ENCODE data around the gene TANK. TPM values are rescaled to one million over a fixed set of nuclear protein-coding genes. Genes with fewer than 3 reads are reported as not detected.

Gene TANK
- total and polyA plus RNA-seq, 7 experiments from 2014 or later: 45.5 to 142 (median 61.4) TPM

DNA sequence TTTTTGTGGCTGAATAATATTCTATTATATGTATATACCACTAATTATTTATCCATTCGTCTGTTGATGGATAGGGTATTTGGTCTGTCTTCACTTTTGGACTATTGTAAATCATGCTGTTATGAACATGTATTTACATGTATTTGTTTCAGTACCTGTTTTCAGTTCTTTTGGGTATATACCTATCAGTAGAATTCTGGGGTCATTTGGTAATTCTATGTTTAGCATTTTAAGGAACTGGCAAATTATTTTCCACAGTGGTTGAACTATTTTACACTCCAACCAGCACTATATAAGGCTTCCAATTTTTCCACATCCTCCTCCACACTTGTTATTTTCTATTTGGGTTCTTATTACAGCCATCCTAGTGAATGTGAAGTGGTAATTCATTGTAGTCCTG lies 12.4 kb upstream of the TANK start:
- intact Hi-C loops (cut with micrococcal nuclease): no loop called here
- no peak overlapping the region for H3K27ac ChIP-seq (ENCODE audit: low read depth, low read length)
- no peak overlapping the region for H3K4me3 ChIP-seq (ENCODE audit: low read length)
- Mint-ChIP-seq H3K4me3 (no peak overlapping the region), H3K9me3 (peaks cover 5 to 69% (median 36%) of the 10 kb centered on the region in 11 donors), H3K36me3 (peaks cover 26 to 93% (median 56%) of the 10 kb centered on the region in 5 donors), H3K27ac (no peak overlapping the region), H3K27me3 (no peaks in the 10 kb centered on the region), H3K4me1 (peaks cover 22 to 42% (median 36%) of the 10 kb centered on the region in 7 donors)
- ChIA-PET POLR2A (no interaction called here), CTCF (no interaction called here)
- H3K27me3 ChIP-seq (ENCODE audit: control insufficient read depth in 2 of 2, insufficient read depth in 2 of 2, low read length in 2 of 2): no peaks in the 10 kb centered on the region
- H3K9me3 ChIP-seq (ENCODE audit: control insufficient read depth in 2 of 3, low read length in 3 of 3): peaks cover 4 to 8% (median 7%) of the 10 kb centered on the region in 3 experiments
- ATAC-seq (no peak), DNase-seq (no peak)
- H3K4me1 ChIP-seq (ENCODE audit: control insufficient read depth in 2 of 2, insufficient read depth in 2 of 2, low read length in 2 of 2): peaks cover 0 to 4% of the 10 kb centered on the region in 2 donors
- H3K36me3 ChIP-seq (ENCODE audit: control insufficient read depth in 2 of 3, insufficient read depth in 3 of 3, low read length in 3 of 3): no peaks in the 10 kb centered on the region

DNA sequence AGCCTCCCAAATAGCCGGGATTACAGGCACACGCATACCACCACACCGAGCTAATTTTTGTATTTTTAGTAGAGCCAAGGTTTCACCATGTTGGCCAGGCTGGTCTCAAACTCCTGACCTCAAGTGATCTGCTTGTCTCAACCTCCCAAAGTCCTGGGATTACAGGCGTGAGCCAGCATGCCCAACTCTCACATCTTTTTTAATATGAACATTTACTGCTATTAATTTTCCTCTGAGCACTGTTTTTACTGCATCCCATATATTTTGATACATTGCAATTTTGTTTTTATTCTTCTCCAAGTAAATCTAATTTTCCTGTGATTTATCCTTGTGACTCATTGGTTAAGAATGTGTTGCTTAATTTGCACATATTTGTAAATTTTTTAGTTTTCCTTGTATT lies 9.5 kb upstream of the TANK start:
- CTCF ChIA-PET: no interaction called here
- peaks cover 26 to 84% (median 58%) of the 10 kb centered on the region in 5 donors for H3K36me3 Mint-ChIP-seq

DNA sequence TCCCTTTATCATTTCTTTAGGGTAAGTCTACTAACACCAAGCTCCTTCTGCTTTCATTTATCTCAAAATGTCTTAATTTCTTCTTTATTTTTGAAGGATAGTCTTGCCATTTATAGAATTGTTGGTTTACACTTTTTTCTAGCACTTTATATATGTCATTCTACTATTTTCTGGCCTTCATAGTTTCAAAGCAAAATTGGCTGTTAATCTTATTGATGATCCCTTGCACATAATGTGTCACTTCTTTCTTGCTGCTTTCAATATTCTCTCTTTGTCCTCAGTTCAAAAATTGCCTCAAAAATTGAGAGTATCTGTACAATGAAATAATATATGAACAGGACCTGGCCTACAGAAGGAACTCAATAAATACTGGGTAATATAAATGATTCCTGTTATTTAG lies 7.9 kb upstream of the TANK start:
- Histone ChIP-seq H3K27ac (ENCODE audit: low read depth, low read length) (no peak overlapping the region), H3K9me3 (ENCODE audit: control insufficient read depth in 2 of 3, low read length in 3 of 3) (peaks cover 4 to 8% (median 7%) of the 10 kb centered on the region in 3 experiments), H3K4me1 (ENCODE audit: control insufficient read depth in 2 of 2, insufficient read depth in 2 of 2, low read length in 2 of 2) (no peaks in the 10 kb centered on the region), H3K36me3 (ENCODE audit: control insufficient read depth in 2 of 3, insufficient read depth in 3 of 3, low read length in 3 of 3) (no peaks in the 10 kb centered on the region), H3K4me3 (ENCODE audit: low read length) (no peak overlapping the region), H3K27me3 (ENCODE audit: control insufficient read depth in 2 of 2, insufficient read depth in 2 of 2, low read length in 2 of 2) (no peaks in the 10 kb centered on the region)
- DNase-seq: no peak
- Mint-ChIP-seq H3K36me3 (peaks cover 26 to 81% (median 53%) of the 10 kb centered on the region in 5 donors), H3K4me3 (no peak overlapping the region), H3K4me1 (peaks cover 0 to 29% (median 11%) of the 10 kb centered on the region in 7 donors), H3K27me3 (no peaks in the 10 kb centered on the region), H3K27ac (peak overlapping the region in 1 of 9 donors; percentile 22), H3K9me3 (peaks cover 5 to 53% (median 32%) of the 10 kb centered on the region in 11 donors)
- ATAC-seq: no peak
- CTCF ChIA-PET: interaction anchor here (0.6 kb wide), 1 partner anchor 1197 kb away, joined by 3 read pairs; no protein-coding TSS in a partner anchor
- intact Hi-C loops (cut with micrococcal nuclease): no loop called here
- POLR2A ChIA-PET: interaction anchor here (1.0 kb wide), 1 partner anchor 17 kb away, joined by 3 read pairs; no protein-coding TSS in a partner anchor

More for the DNA sequence above, 9.5 kb upstream of the TANK start:
- H3K4me3 ChIP-seq (ENCODE audit: low read length): no peak overlapping the region
- H3K27ac ChIP-seq (ENCODE audit: low read depth, low read length): no peak overlapping the region
- H3K4me1 Mint-ChIP-seq: peaks cover 7 to 28% (median 14%) of the 10 kb centered on the region in 7 donors
- no peak for ATAC-seq
- H3K9me3 Mint-ChIP-seq: peaks cover 5 to 53% (median 33%) of the 10 kb centered on the region in 11 donors
- intact Hi-C loops (cut with micrococcal nuclease): no loop called here
- DNase-seq: no peak
- no peaks in the 10 kb centered on the region for H3K4me1 ChIP-seq (ENCODE audit: control insufficient read depth in 2 of 2, insufficient read depth in 2 of 2, low read length in 2 of 2)
- POLR2A ChIA-PET: no interaction called here
- H3K36me3 ChIP-seq (ENCODE audit: control insufficient read depth in 2 of 3, insufficient read depth in 3 of 3, low read length in 3 of 3): no peaks in the 10 kb centered on the region
- H3K27me3 ChIP-seq (ENCODE audit: control insufficient read depth in 2 of 2, insufficient read depth in 2 of 2, low read length in 2 of 2): no peaks in the 10 kb centered on the region
- no peaks in the 10 kb centered on the region for H3K27me3 Mint-ChIP-seq
- H3K9me3 ChIP-seq (ENCODE audit: control insufficient read depth in 2 of 3, low read length in 3 of 3): peaks cover 4 to 8% (median 7%) of the 10 kb centered on the region in 3 experiments
- H3K4me3 Mint-ChIP-seq: no peak overlapping the region
- no peak overlapping the region for H3K27ac Mint-ChIP-seq

DNA sequence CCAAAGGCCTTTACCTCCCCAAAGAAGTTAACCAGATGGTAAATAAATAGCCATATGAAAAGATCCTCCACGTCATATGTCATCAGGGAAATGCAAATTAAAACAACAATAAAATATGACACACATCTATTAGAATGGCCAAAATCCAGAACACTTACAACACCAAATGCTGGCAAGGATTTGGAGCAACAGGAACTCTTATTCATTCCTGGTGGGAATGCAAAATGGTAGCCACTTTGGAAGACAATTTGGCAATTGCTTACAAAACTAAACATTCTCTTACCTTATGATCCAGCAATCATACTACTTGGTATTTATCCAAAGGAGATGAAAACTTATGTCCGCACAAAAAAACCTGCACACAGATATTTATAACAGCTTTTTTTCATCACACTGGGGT lies 1.3 kb upstream of the TANK start:
- peaks cover 16 to 62% (median 52%) of the 10 kb centered on the region in 7 donors for H3K4me1 Mint-ChIP-seq
- peaks cover 0 to 55% (median 6%) of the 10 kb centered on the region in 5 donors for H3K36me3 Mint-ChIP-seq
- Histone ChIP-seq H3K36me3 (ENCODE audit: control insufficient read depth in 2 of 3, insufficient read depth in 3 of 3, low read length in 3 of 3) (peaks cover 0 to 12% (median 0%) of the 10 kb centered on the region in 3 experiments), H3K4me3 (ENCODE audit: low read length) (no peak overlapping the region), H3K9me3 (ENCODE audit: control insufficient read depth in 2 of 3, low read length in 3 of 3) (no peaks in the 10 kb centered on the region), H3K27me3 (ENCODE audit: control insufficient read depth in 2 of 2, insufficient read depth in 2 of 2, low read length in 2 of 2) (no peaks in the 10 kb centered on the region), H3K4me1 (ENCODE audit: control insufficient read depth in 2 of 2, insufficient read depth in 2 of 2, low read length in 2 of 2) (peaks cover 17 to 25% of the 10 kb centered on the region in 2 donors), H3K27ac (ENCODE audit: low read depth, low read length) (no peak overlapping the region)
- H3K27ac Mint-ChIP-seq: peak overlapping the region in 7 of 9 donors; percentile 14 to 98 (median 65)
- ChIA-PET POLR2A (no interaction called here), CTCF (no interaction called here)
- peak overlapping the region in 9 of 10 donors; percentile 23 to 99 (median 66) for H3K4me3 Mint-ChIP-seq
- ATAC-seq (no peak), DNase-seq (no peak)
- H3K27me3 Mint-ChIP-seq: no peaks in the 10 kb centered on the region
- intact Hi-C loops (cut with micrococcal nuclease): no loop called here
- peaks cover 0 to 4% (median 0%) of the 10 kb centered on the region in 11 donors for H3K9me3 Mint-ChIP-seq

DNA sequence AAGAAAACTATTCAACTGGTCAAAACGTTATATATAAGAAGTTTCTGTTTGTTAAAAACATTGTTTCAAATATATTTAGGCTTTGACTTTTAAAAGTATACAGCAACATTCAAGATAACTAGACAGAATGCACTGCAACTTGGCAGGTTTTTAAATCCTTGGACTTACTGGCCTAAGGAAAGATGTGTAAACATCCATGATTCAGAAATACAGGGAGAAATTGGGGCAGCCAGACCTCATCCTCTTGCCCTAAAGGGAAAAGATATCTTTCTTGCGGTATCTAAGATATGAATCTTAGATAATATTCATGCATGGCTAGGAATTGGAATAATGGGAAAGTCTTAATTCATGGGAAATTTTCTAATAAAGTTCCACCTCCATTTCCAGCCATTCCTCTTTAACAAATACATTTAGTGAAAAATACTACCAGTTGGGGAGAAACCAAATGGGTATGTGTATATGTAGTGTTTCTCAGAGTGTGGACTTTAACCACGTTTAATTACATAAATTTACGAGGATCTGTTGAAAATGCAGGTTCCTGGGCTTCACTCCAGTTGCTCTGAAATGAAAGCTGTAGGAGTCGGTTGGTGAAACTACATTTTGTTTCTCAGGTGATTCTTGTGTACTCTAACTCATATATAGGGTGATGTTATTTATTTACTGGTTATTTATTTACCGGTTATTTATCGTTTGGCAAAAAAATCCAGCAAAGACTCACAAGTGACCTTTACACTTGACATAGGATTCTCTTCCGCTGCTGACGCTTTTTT lies 587 bp upstream of the TANK start:
- Mint-ChIP-seq H3K27ac (peak overlapping the region; percentile 95 to 99 (median 98)), H3K4me1 (peaks cover 18 to 61% (median 54%) of the 10 kb centered on the region in 7 donors), H3K36me3 (peaks cover 0 to 52% (median 6%) of the 10 kb centered on the region in 5 donors), H3K9me3 (no peaks in the 10 kb centered on the region), H3K4me3 (peak overlapping the region; percentile 95 to 100 (median 98)), H3K27me3 (no peaks in the 10 kb centered on the region)
- DNase-seq (no peak), ATAC-seq (no peak)
- ChIA-PET CTCF (no interaction called here), POLR2A (interaction anchor here (1.0 to 2.7 kb wide), 4 partner anchors 10 to 84 kb away, joined by 3 to 12 read pairs (median 6); no protein-coding TSS in a partner anchor)
- H3K9me3 ChIP-seq (ENCODE audit: control insufficient read depth in 2 of 3, low read length in 3 of 3): no peaks in the 10 kb centered on the region
- peak overlapping the region; percentile 84 for H3K27ac ChIP-seq (ENCODE audit: low read depth, low read length)
- peaks cover 19 to 32% of the 10 kb centered on the region in 2 donors for H3K4me1 ChIP-seq (ENCODE audit: control insufficient read depth in 2 of 2, insufficient read depth in 2 of 2, low read length in 2 of 2)
- peak overlapping the region; percentile 75 for H3K4me3 ChIP-seq (ENCODE audit: low read length)
- H3K27me3 ChIP-seq (ENCODE audit: control insufficient read depth in 2 of 2, insufficient read depth in 2 of 2, low read length in 2 of 2): no peaks in the 10 kb centered on the region
- H3K36me3 ChIP-seq (ENCODE audit: control insufficient read depth in 2 of 3, insufficient read depth in 3 of 3, low read length in 3 of 3): peaks cover 0 to 12% (median 0%) of the 10 kb centered on the region in 3 experiments
- intact Hi-C loops (cut with micrococcal nuclease): loop anchor here (1.0 to 10.0 kb wide), 18 partner anchors 15 to 1873 kb away; partner anchors contain the start of genes PSMD14 (in 2 of the 2), GCA (in 1 of the 2), LY75 (in 1 of the 2) and MARCHF7 (in 1 of the 2)

DNA sequence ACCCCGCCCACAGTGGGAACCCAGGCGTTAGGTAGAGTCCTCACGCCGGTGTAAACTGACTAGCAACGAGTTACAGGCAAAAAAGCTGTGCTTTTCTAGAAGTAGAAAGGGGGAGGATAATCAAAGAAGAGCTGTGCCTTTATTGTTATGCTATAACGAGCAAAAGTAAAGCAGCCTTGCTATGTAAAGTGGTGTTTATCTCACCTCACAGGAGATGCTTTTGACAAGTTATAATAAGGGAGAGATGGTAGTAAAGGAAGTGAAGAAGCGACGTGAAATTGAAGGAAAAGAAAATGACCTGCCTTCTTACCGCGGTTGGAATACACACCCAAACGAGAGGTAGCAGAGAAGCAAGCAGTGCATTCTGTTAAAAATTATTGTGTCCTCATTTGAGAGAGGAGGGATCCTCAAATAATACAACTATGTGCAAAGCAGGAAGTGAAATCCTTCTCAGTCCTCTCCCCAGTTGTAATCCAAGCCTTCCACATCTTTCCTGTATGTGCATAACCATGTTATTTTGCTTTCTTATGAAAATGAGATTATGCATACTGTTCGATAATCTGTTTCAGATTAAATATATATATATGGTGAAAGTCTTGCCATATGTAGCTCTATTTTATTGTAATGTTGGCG lies 962 bp downstream of the TANK start:
- CTCF ChIA-PET: interaction anchor here (0.8 kb wide), 1 partner anchor 98 kb away, joined by 3 read pairs; no protein-coding TSS in a partner anchor
- POLR2A ChIA-PET: interaction anchor here (2.0 to 2.7 kb wide), 2 partner anchors 15 to 25 kb away, joined by 7 to 12 read pairs; no protein-coding TSS in a partner anchor

More for the DNA sequence above, 962 bp downstream of the TANK start:
- H3K4me1 Mint-ChIP-seq: peaks cover 27 to 71% (median 63%) of the 10 kb centered on the region in 7 donors
- Histone ChIP-seq H3K27me3 (ENCODE audit: control insufficient read depth in 2 of 2, insufficient read depth in 2 of 2, low read length in 2 of 2) (no peaks in the 10 kb centered on the region), H3K36me3 (ENCODE audit: control insufficient read depth in 2 of 3, insufficient read depth in 3 of 3, low read length in 3 of 3) (peaks cover 0 to 12% (median 0%) of the 10 kb centered on the region in 3 experiments), H3K9me3 (ENCODE audit: control insufficient read depth in 2 of 3, low read length in 3 of 3) (no peaks in the 10 kb centered on the region), H3K27ac (ENCODE audit: low read depth, low read length) (peak overlapping the region; percentile 84), H3K4me1 (ENCODE audit: control insufficient read depth in 2 of 2, insufficient read depth in 2 of 2, low read length in 2 of 2) (peaks cover 21 to 46% of the 10 kb centered on the region in 2 donors), H3K4me3 (ENCODE audit: low read length) (peak overlapping the region; percentile 75)
- no peaks in the 10 kb centered on the region for H3K9me3 Mint-ChIP-seq
- DNase-seq (peak in 5 of 9 donors; percentile 34 to 46 (median 37)), ATAC-seq (no peak)
- H3K4me3 Mint-ChIP-seq: peak overlapping the region; percentile 95 to 100 (median 98)
- intact Hi-C loops (cut with micrococcal nuclease): loop anchor here (2.0 to 10.0 kb wide), 8 partner anchors 14 to 834 kb away; partner anchors contain the start of gene RBMS1 (in 1 of the 2)
- peaks cover 0 to 53% (median 13%) of the 10 kb centered on the region in 5 donors for H3K36me3 Mint-ChIP-seq
- peak overlapping the region; percentile 95 to 99 (median 98) for H3K27ac Mint-ChIP-seq
- H3K27me3 Mint-ChIP-seq: no peaks in the 10 kb centered on the region
